Activated naive CD8-positive, alpha-beta T cell treated with anti-CD3 and anti-CD28 coated beads for 36 hours (primary cell): ENCODE measurements around the gene RARA. TPM values are rescaled to one million over a fixed set of nuclear protein-coding genes. Genes with fewer than 3 reads are reported as not detected.
A peak's percentile ranks its signal among the peaks of the same experiment; 100 is the strongest.
"Not testable (repeated sequence)": the region's sequence is repeated elsewhere in the genome, so short reads cannot be mapped to it uniquely, and the experiment has no call there.

ENCODE experiments used
- DNase-seq: peaks from one replicate; pipeline ENCODE4 v3.0.0; 2021
- H3K27ac Mint-ChIP-seq: one replicate; pipeline ENCODE4 v1.8.0; 2022; ENCODE audit warnings: mild to moderate bottlenecking, moderate library complexity, mixed read lengths
- H3K27me3 Mint-ChIP-seq: one replicate; pipeline ENCODE4 v1.8.0; 2022; ENCODE audit warnings: mild to moderate bottlenecking, mixed read lengths
- H3K36me3 Mint-ChIP-seq: one replicate; pipeline ENCODE4 v1.8.0; 2021; ENCODE audit warnings: mild to moderate bottlenecking, mixed read lengths
- H3K4me1 Mint-ChIP-seq: one replicate; pipeline ENCODE4 v1.8.0; 2021; ENCODE audit warnings: mixed read lengths
- H3K4me3 Mint-ChIP-seq: one replicate; pipeline ENCODE4 v1.8.0; 2022; ENCODE audit warnings: mild to moderate bottlenecking, moderate library complexity, mixed read lengths
- H3K9me3 Mint-ChIP-seq: one replicate; pipeline ENCODE4 v1.8.0; 2022; ENCODE audit warnings: mixed read lengths
- total RNA-seq, 2 experiments: library from RNA; stranded (reverse); gene quantifications; one replicate each; pipeline ENCODE4 v1.2.3, GENCODE V29; 2021

RARA gene
- total RNA-seq, 2 experiments from 2014 or later, result 31.2 to 33.3 TPM

DNA sequence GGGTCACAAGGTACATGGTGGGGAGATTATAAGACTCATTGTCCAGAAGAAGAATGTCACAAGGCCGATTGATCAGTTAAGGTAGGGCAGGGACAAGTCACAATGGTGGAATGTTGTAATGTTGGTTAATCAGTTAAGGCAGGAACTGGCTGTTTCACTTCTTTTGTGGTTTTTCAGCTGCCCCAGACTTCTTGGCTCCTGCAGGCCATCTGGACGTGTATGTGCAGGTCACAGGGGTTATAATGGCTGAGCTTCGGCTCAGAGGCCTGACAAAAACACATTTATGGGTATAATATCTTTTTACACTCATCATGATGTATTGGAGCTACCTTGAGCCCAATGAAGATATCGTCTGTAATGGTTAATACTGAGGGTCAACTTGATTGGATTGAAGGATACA, 63.7 kb downstream of the RARA start:
- H3K9me3 Mint-ChIP-seq, H3K27me3 Mint-ChIP-seq, H3K4me3 Mint-ChIP-seq, DNase-seq, H3K27ac Mint-ChIP-seq, H3K36me3 Mint-ChIP-seq: not testable (repeated sequence)
- H3K4me1 Mint-ChIP-seq, result peaks cover 25% of the 10 kb centered on the region

DNA sequence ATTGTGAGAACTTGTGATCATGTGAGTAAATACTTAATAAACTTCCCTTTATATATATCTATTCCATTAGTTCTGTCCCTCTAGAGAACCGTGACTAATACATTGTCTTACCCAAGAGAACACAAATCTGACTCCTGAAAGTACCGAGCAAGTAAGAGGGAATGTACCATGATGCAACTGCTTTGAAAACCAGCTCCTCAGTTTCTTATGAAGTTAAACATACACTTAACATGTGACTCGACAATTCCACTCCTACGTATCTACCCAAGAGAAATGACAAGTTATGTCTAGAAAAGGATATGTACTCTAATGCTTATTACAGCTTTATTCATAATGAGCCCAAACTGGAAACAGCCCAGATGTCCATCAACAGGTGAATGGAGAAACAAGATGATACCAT, 64.3 kb downstream of the RARA start:
- H3K4me3 Mint-ChIP-seq, result no peak overlapping the region
- no peak overlapping the region for H3K27ac Mint-ChIP-seq

GRCh38 chr17:40373999-40374398, 65.0 kb downstream of the RARA start:
- no peak overlapping the region for H3K4me3 Mint-ChIP-seq
- H3K36me3 Mint-ChIP-seq, result no peaks in the 10 kb centered on the region
- no peak overlapping the region for H3K27ac Mint-ChIP-seq
- peaks cover 6% of the 10 kb centered on the region for H3K27me3 Mint-ChIP-seq
- peaks cover 4% of the 10 kb centered on the region for H3K9me3 Mint-ChIP-seq
- no peak for DNase-seq
- peaks cover 25% of the 10 kb centered on the region for H3K4me1 Mint-ChIP-seq

More for the DNA sequence above, 64.3 kb downstream of the RARA start:
- no peak for DNase-seq
- Mint-ChIP-seq H3K36me3 (no peaks in the 10 kb centered on the region), H3K4me1 (peaks cover 25% of the 10 kb centered on the region), H3K9me3 (peaks cover 4% of the 10 kb centered on the region), H3K27me3 (peaks cover 6% of the 10 kb centered on the region)

GRCh38 chr17:40374821-40375498, 66.0 kb downstream of the RARA start:
- Mint-ChIP-seq H3K9me3 (peaks cover 4% of the 10 kb centered on the region), H3K27me3 (peaks cover 6% of the 10 kb centered on the region), H3K27ac (no peak overlapping the region), H3K36me3 (no peaks in the 10 kb centered on the region), H3K4me3 (no peak overlapping the region), H3K4me1 (peaks cover 25% of the 10 kb centered on the region)
- no peak for DNase-seq

GRCh38 chr17:40375786-40376185, 66.8 kb downstream of the RARA start:
- not testable (repeated sequence) for H3K9me3 Mint-ChIP-seq, H3K27ac Mint-ChIP-seq

GRCh38 chr17:40376541-40376940, 67.6 kb downstream of the RARA start:
- not testable (repeated sequence) for H3K27ac Mint-ChIP-seq, H3K27me3 Mint-ChIP-seq, H3K36me3 Mint-ChIP-seq, H3K9me3 Mint-ChIP-seq
- peak; percentile 35 for DNase-seq
- H3K4me3 Mint-ChIP-seq, result peak overlapping the region; percentile 14
- H3K4me1 Mint-ChIP-seq, result peaks cover 23% of the 10 kb centered on the region

More at GRCh38 chr17:40375786-40376185, 66.8 kb downstream of the RARA start:
- not testable (repeated sequence) for H3K4me3 Mint-ChIP-seq, H3K27me3 Mint-ChIP-seq, DNase-seq, H3K36me3 Mint-ChIP-seq
- peaks cover 25% of the 10 kb centered on the region for H3K4me1 Mint-ChIP-seq

- Mint-ChIP-seq H3K9me3 (peaks cover 2% of the 10 kb centered on the region), H3K4me3 (no peak overlapping the region), H3K27me3 (peaks cover 6% of the 10 kb centered on the region), H3K27ac (no peak overlapping the region), H3K36me3 (no peaks in the 10 kb centered on the region), H3K4me1 (peaks cover 15% of the 10 kb centered on the region)
- no peak for DNase-seq
Measured at GRCh38 chr17:40377832-40378231, 68.9 kb downstream of the RARA start.

DNA sequence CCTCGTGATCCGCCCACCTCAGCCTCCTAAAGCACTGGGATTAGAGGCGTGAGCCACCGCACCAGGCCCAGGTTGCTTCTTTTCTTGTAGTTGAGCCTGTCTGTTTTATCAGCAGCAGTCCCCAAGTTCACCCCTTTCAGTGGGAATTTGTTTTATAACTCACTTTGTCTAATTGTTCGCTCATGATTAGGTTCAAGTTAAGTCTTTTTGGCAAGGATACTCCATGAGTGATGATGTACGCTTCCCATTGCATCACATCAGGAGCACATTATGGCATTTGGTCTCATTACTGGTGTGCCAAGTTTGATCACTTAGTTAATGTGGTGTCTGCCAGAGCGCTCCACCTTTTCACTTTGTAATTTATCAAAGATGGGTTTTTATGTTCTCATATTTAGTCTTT, 70.0 kb downstream of the RARA start:
- Mint-ChIP-seq H3K36me3 (no peaks in the 10 kb centered on the region), H3K9me3 (peaks cover 2% of the 10 kb centered on the region), H3K27me3 (peaks cover 6% of the 10 kb centered on the region), H3K27ac (no peak overlapping the region), H3K4me1 (peaks cover 9% of the 10 kb centered on the region), H3K4me3 (no peak overlapping the region)
- no peak for DNase-seq

- H3K4me3 Mint-ChIP-seq, result no peak overlapping the region
- H3K27me3 Mint-ChIP-seq, result peaks cover under 1% of the 10 kb centered on the region
- H3K4me1 Mint-ChIP-seq, result no peaks in the 10 kb centered on the region
- H3K27ac Mint-ChIP-seq, result no peak overlapping the region
- no peaks in the 10 kb centered on the region for H3K9me3 Mint-ChIP-seq
- no peak for DNase-seq
- H3K36me3 Mint-ChIP-seq, result peaks cover 2% of the 10 kb centered on the region
Measured at GRCh38 chr17:40382251-40382650, 73.3 kb downstream of the RARA start.

GRCh38 chr17:40386555-40386954, 77.6 kb downstream of the RARA start:
- not testable (repeated sequence) for H3K4me1 Mint-ChIP-seq, H3K4me3 Mint-ChIP-seq, H3K27me3 Mint-ChIP-seq, H3K27ac Mint-ChIP-seq, H3K9me3 Mint-ChIP-seq, DNase-seq
- H3K36me3 Mint-ChIP-seq, result peaks cover 23% of the 10 kb centered on the region

GRCh38 chr17:40399185-40399584, 90.2 kb downstream of the RARA start:
- no peak overlapping the region for H3K27ac Mint-ChIP-seq
- H3K4me3 Mint-ChIP-seq, result no peak overlapping the region
- peaks cover 53% of the 10 kb centered on the region for H3K36me3 Mint-ChIP-seq
- DNase-seq, result no peak
- no peaks in the 10 kb centered on the region for H3K9me3 Mint-ChIP-seq
- H3K4me1 Mint-ChIP-seq, result peaks cover 3% of the 10 kb centered on the region
- H3K27me3 Mint-ChIP-seq, result no peaks in the 10 kb centered on the region

- H3K27me3 Mint-ChIP-seq, result no peaks in the 10 kb centered on the region
- H3K9me3 Mint-ChIP-seq, result no peaks in the 10 kb centered on the region
- peaks cover 3% of the 10 kb centered on the region for H3K4me1 Mint-ChIP-seq
- no peak overlapping the region for H3K4me3 Mint-ChIP-seq
- H3K27ac Mint-ChIP-seq, result no peak overlapping the region
- no peak for DNase-seq
- peaks cover 49% of the 10 kb centered on the region for H3K36me3 Mint-ChIP-seq
Measured at GRCh38 chr17:40402668-40403067, 93.7 kb downstream of the RARA start.

- Mint-ChIP-seq H3K36me3 (peaks cover 41% of the 10 kb centered on the region), H3K27ac (no peak overlapping the region)
Measured at GRCh38 chr17:40404003-40404402, 95.0 kb downstream of the RARA start.

More at GRCh38 chr17:40404003-40404402, 95.0 kb downstream of the RARA start:
- H3K27me3 Mint-ChIP-seq, result no peaks in the 10 kb centered on the region
- H3K9me3 Mint-ChIP-seq, result no peaks in the 10 kb centered on the region
- no peak overlapping the region for H3K4me3 Mint-ChIP-seq
- DNase-seq, result no peak
- peaks cover 3% of the 10 kb centered on the region for H3K4me1 Mint-ChIP-seq
